BLaER1 (cell line): Measurements from ENCODE around the gene CACFD1.

Experiments used
- H3K27ac ChIP-seq: shearing (Covaris generic); formaldehyde crosslinking; 2 replicates; pipeline ENCODE4 v1.8.1; 2022
- H3K27me3 ChIP-seq: shearing (Covaris generic); formaldehyde crosslinking; 2 replicates; pipeline ENCODE4 v1.8.1; 2022
- H3K36me3 ChIP-seq: shearing (Covaris generic); formaldehyde crosslinking; 2 replicates; pipeline ENCODE4 v1.8.1; 2022
- H3K4me1 ChIP-seq: shearing (Covaris generic); formaldehyde crosslinking; 2 replicates; pipeline ENCODE4 v1.8.1; 2022
- H3K4me2 ChIP-seq: shearing (Covaris generic); formaldehyde crosslinking; 2 replicates; pipeline ENCODE4 v1.8.1; 2022
- H3K4me3 ChIP-seq: shearing (Covaris generic); formaldehyde crosslinking; 2 replicates; pipeline ENCODE4 v1.8.1; 2022
- H3K9ac ChIP-seq: shearing (Covaris generic); formaldehyde crosslinking; 2 replicates; pipeline ENCODE4 v1.8.1; 2022
- H3K9me3 ChIP-seq: shearing (Covaris generic); formaldehyde crosslinking; 2 replicates; pipeline ENCODE4 v1.8.1; 2022
- H4K20me1 ChIP-seq: shearing (Covaris generic); formaldehyde crosslinking; 2 replicates; pipeline ENCODE4 v1.8.1; 2022
- Cebpa-rat ChIP-seq: shearing (Covaris generic); IDR thresholded peaks from 2 replicates; pipeline ENCODE4 v1.8.1; 2022

The CACFD1 gene

DNA sequence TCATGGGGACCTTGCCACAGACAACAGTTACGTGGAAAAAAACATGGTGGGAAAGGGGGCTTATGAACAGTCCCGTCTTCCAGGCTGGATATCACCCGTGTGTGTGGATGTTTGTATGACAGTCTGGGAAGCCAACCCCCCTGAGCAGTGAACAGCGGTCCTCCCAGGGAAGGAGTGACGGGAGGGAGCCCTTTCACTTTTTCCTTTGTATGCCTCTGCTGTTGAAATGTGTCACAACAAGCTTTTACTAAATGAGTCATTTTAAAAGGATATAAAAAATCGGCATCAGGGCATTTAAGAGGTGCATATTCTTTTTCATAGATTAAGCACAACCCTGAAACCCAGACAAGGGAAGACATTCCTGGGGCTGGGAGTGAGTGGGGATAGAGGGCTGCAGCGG lies 59.9 kb downstream of the CACFD1 start:
- Histone ChIP-seq H3K4me1 (peaks cover 27% of the 10 kb centered on the region), H3K9me3 (no peaks in the 10 kb centered on the region), H3K36me3 (no peaks in the 10 kb centered on the region), H3K27me3 (no peaks in the 10 kb centered on the region), H3K4me2 (no peak overlapping the region), H3K4me3 (no peak overlapping the region), H3K9ac (no peak overlapping the region), H4K20me1 (no peaks in the 10 kb centered on the region), H3K27ac (no peak overlapping the region)
- no peak for TF ChIP-seq Cebpa-rat

DNA sequence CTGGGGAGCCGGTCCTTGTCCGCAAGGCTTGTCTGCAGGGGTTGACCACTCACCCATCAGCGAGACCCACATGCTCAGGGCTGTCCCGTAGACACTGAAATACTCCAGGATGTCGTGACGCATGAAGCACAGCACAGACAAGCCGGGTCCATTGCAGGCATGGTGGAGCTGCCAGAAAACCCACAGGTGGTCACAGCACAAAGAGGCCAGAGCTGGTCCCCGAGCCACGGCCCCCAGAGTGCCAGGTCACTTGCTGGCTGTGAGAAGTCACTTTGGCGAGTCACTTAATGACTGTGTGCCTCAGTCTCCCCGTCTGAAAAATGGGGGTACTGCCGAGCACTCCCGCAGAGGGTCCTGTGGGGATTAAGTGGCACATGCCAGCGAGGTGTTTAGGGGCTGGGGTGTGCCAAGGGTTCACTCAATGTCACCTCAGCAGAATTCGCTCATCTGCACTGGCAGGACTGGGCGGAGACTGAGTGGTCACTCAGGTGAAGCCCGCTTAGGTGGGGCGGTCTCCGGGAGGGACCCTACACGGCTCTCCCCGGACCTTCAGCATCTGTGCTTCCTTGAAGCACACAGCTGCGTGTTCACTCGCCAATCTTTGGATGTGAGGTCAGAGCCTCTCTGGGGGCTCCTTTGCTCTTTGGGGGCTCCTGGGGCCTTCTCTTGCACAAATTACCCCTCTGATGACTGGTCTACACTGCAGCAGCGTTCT lies 60.5 kb downstream of the CACFD1 start:
- no peaks in the 10 kb centered on the region for H3K9me3 ChIP-seq
- no peak for TF ChIP-seq Cebpa-rat
- no peak overlapping the region for H3K9ac ChIP-seq
- no peaks in the 10 kb centered on the region for H3K27me3 ChIP-seq
- H3K4me2 ChIP-seq = no peak overlapping the region
- H3K27ac ChIP-seq = no peak overlapping the region
- no peaks in the 10 kb centered on the region for H3K36me3 ChIP-seq
- H4K20me1 ChIP-seq = no peaks in the 10 kb centered on the region
- no peak overlapping the region for H3K4me3 ChIP-seq
- H3K4me1 ChIP-seq = peaks cover 24% of the 10 kb centered on the region
